ENCODE data around the gene HEBP1.

DNA sequence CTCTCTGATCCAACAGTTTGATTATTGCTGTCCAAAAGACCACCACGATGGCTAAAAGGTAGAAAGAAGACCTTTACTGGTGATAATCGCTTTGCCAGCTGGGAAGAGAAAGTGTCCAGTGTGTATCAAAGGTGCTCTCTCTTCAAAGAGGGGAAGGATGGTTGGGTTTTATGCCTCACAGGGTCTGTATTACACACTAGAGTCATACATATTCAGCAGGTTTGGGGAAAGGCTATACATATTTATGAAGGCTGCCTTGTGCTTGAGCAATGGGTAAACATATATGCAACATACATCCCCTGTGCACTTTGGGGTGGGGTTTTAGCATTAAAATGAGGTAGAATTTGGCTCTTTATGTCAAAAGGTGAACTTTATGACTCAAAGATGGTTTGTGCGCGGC lies 66.3 kb downstream of the HEBP1 start:
- TF ChIP-seq POLR2A (IDR thresholded peaks at IDR 0.05; ENCODE audit: low read length) (no peak), GATA1 (IDR thresholded peaks at IDR 0.05; ENCODE audit: low read depth, low read length) (no peak)

Data from erythroblast (primary cell).